A673 (cell line): Measurements from ENCODE around the gene KCNJ11.

Experiments
- CTCF ChIP-seq: fragments of 300-800, 200-600 bp; sonication (generic); conservative IDR thresholded peaks from 2 replicates; pipeline ENCODE4 v1.5.1; 2017; ENCODE audit warnings: low read depth, mild to moderate bottlenecking, antibody characterized with exemption, low read length, moderate library complexity, mixed read lengths
- EZH2 ChIP-seq: fragments of 200-600 bp; sonication (generic); IDR thresholded peaks from 2 replicates; pipeline ENCODE4 v1.6.1; 2017; ENCODE audit warnings: borderline replicate concordance, low read depth, mild to moderate bottlenecking, mixed read lengths, antibody characterized with exemption, low read length; ENCODE audit not compliant: poor library complexity, severe bottlenecking

GRCh38 chr11:17395978-17396377 lies 7.5 kb upstream of the KCNJ11 start:
- TF ChIP-seq EZH2 (no peak), CTCF (no peak)
